KBM-7 (cell line): Measurements from ENCODE around the gene SLC39A13.

ENCODE experiments used
- DNase-seq: peaks from one replicate; pipeline ENCODE4 v3.0.0-alpha.2; 2015
- in situ Hi-C: fragments of 300-500 bp; cut with MboI; formaldehyde crosslinking; loops from 2 replicates; pipeline ENCODE4 v1.14.3; 2020; ENCODE audit warnings: low sequenced_read_pairs, low pct_unique_long_range_greater_than_20kb, mixed read lengths

SLC39A13 gene

GRCh38 chr11:47396049-47396320 is 12.4 kb upstream of the SLC39A13 start:
- in situ Hi-C loops: loop anchor here (10.0 kb wide), 1 partner anchor 61 kb away; no protein-coding TSS in a partner anchor
- no peak for DNase-seq

GRCh38 chr11:47398011-47398410 is 10.4 kb upstream of the SLC39A13 start:
- in situ Hi-C loops: loop anchor here (10.0 kb wide), 1 partner anchor 63 kb away; no protein-coding TSS in a partner anchor
- no peak for DNase-seq

- in situ Hi-C loops: loop anchor here (10.0 kb wide), 1 partner anchor 64 kb away; no protein-coding TSS in a partner anchor
- no peak for DNase-seq
Measured at GRCh38 chr11:47398551-47398950, 9.8 kb upstream of the SLC39A13 start.

GRCh38 chr11:47399860-47400767 is 8.3 kb upstream of the SLC39A13 start:
- in situ Hi-C loops: loop anchor here (10.0 to 25.0 kb wide), 2 partner anchors 65 to 138 kb away; partner anchors contain the start of genes MADD and NR1H3

GRCh38 chr11:47400768-47401279 is 7.6 kb upstream of the SLC39A13 start:
- in situ Hi-C loops: loop anchor here (25.0 kb wide), 1 partner anchor 139 kb away; the partner anchor contains the start of genes MADD and NR1H3

More at GRCh38 chr11:47399860-47400767, 8.3 kb upstream of the SLC39A13 start:
- peak; percentile 84 for DNase-seq

GRCh38 chr11:47403135-47403534 is 5.3 kb upstream of the SLC39A13 start:
- in situ Hi-C loops: loop anchor here (25.0 kb wide), 1 partner anchor 141 kb away; the partner anchor contains the start of genes MADD and NR1H3
- no peak for DNase-seq

More at GRCh38 chr11:47400768-47401279, 7.6 kb upstream of the SLC39A13 start:
- DNase-seq: no peak

GRCh38 chr11:47403571-47403970 is 4.8 kb upstream of the SLC39A13 start:
- no peak for DNase-seq
- in situ Hi-C loops: loop anchor here (25.0 kb wide), 1 partner anchor 141 kb away; the partner anchor contains the start of genes MADD and NR1H3

GRCh38 chr11:47406896-47407745 is 1.3 kb upstream of the SLC39A13 start:
- in situ Hi-C loops: loop anchor here (25.0 kb wide), 1 partner anchor 145 kb away; the partner anchor contains the start of genes MADD and NR1H3
- peak; percentile 21 for DNase-seq

- no peak for DNase-seq
- in situ Hi-C loops: loop anchor here (25.0 kb wide), 1 partner anchor 147 kb away; the partner anchor contains the start of genes MADD and NR1H3
Measured at GRCh38 chr11:47408598-47409439, 429 bp downstream of the SLC39A13 start.

- DNase-seq: no peak
Measured at GRCh38 chr11:47409440-47410369, 1.3 kb downstream of the SLC39A13 start.

GRCh38 chr11:47410370-47411264 is 2.2 kb downstream of the SLC39A13 start:
- no peak for DNase-seq
- in situ Hi-C loops: loop anchor here (25.0 kb wide), 1 partner anchor 148 kb away; the partner anchor contains the start of genes MADD and NR1H3

More at GRCh38 chr11:47409440-47410369, 1.3 kb downstream of the SLC39A13 start:
- in situ Hi-C loops: loop anchor here (25.0 kb wide), 1 partner anchor 147 kb away; the partner anchor contains the start of genes MADD and NR1H3

- in situ Hi-C loops: loop anchor here (25.0 kb wide), 1 partner anchor 150 kb away; the partner anchor contains the start of genes MADD and NR1H3
Measured at GRCh38 chr11:47411884-47412746, 3.7 kb downstream of the SLC39A13 start.

GRCh38 chr11:47413351-47413750 is 5.0 kb downstream of the SLC39A13 start:
- DNase-seq: no peak
- in situ Hi-C loops: loop anchor here (25.0 kb wide), 1 partner anchor 151 kb away; the partner anchor contains the start of genes MADD and NR1H3

More at GRCh38 chr11:47411884-47412746, 3.7 kb downstream of the SLC39A13 start:
- DNase-seq: peak; percentile 48

GRCh38 chr11:47413908-47414684 is 5.7 kb downstream of the SLC39A13 start:
- no peak for DNase-seq
- in situ Hi-C loops: loop anchor here (25.0 kb wide), 1 partner anchor 152 kb away; the partner anchor contains the start of genes MADD and NR1H3
